Measurements from ENCODE around the gene ZNF839. TPM values are rescaled to one million over a fixed set of nuclear protein-coding genes. Genes with fewer than 3 reads are reported as not detected.
A peak's percentile ranks its signal among the peaks of the same experiment; 100 is the strongest.

ZNF839 gene
- total RNA-seq, 1 experiment from 2014 or later, result 10.8 TPM

DNA sequence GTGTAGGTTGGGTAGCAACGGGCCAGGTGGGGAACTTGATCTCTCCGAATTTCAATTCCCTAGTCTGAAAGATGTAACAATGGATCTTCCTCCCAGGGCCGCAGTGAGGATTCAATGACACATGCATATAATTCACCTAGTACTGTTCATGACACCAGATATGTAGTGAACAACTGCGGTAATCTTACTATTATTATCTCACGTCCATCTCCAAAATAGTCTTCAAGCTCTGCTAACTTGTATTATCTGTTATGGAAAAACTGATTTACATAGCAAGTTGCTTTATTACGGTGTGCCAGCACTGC, 41.0 kb upstream of the ZNF839 start:
- TF ChIP-seq, protein P1, sequence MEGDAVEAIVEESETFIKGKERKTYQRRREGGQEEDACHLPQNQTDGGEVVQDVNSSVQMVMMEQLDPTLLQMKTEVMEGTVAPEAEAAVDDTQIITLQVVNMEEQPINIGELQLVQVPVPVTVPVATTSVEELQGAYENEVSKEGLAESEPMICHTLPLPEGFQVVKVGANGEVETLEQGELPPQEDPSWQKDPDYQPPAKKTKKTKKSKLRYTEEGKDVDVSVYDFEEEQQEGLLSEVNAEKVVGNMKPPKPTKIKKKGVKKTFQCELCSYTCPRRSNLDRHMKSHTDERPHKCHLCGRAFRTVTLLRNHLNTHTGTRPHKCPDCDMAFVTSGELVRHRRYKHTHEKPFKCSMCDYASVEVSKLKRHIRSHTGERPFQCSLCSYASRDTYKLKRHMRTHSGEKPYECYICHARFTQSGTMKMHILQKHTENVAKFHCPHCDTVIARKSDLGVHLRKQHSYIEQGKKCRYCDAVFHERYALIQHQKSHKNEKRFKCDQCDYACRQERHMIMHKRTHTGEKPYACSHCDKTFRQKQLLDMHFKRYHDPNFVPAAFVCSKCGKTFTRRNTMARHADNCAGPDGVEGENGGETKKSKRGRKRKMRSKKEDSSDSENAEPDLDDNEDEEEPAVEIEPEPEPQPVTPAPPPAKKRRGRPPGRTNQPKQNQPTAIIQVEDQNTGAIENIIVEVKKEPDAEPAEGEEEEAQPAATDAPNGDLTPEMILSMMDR (IDR thresholded peaks at IDR 0.05), result no peak
- TF ChIP-seq POLR2AphosphoS5 (IDR thresholded peaks at IDR 0.05; ENCODE audit: low read depth, low read length), result no peak
- TF ChIP-seq, protein P2, sequence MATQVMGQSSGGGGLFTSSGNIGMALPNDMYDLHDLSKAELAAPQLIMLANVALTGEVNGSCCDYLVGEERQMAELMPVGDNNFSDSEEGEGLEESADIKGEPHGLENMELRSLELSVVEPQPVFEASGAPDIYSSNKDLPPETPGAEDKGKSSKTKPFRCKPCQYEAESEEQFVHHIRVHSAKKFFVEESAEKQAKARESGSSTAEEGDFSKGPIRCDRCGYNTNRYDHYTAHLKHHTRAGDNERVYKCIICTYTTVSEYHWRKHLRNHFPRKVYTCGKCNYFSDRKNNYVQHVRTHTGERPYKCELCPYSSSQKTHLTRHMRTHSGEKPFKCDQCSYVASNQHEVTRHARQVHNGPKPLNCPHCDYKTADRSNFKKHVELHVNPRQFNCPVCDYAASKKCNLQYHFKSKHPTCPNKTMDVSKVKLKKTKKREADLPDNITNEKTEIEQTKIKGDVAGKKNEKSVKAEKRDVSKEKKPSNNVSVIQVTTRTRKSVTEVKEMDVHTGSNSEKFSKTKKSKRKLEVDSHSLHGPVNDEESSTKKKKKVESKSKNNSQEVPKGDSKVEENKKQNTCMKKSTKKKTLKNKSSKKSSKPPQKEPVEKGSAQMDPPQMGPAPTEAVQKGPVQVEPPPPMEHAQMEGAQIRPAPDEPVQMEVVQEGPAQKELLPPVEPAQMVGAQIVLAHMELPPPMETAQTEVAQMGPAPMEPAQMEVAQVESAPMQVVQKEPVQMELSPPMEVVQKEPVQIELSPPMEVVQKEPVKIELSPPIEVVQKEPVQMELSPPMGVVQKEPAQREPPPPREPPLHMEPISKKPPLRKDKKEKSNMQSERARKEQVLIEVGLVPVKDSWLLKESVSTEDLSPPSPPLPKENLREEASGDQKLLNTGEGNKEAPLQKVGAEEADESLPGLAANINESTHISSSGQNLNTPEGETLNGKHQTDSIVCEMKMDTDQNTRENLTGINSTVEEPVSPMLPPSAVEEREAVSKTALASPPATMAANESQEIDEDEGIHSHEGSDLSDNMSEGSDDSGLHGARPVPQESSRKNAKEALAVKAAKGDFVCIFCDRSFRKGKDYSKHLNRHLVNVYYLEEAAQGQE (IDR thresholded peaks at IDR 0.05; ENCODE audit: insufficient read depth in 1 of 2, low read depth in 2 of 2, low read length in 1 of 2), result no peak
- TF ChIP-seq TCF7L2 (IDR thresholded peaks at IDR 0.05; ENCODE audit: low read depth, low read length), result no peak
- no peak for TF ChIP-seq SIN3A (IDR thresholded peaks at IDR 0.05; ENCODE audit: borderline replicate concordance, insufficient read depth, low read depth, low read length)
- in situ Hi-C loops (cut with HindIII; ENCODE audit: low pct_unique_long_range_greater_than_20kb, low sequenced_read_pairs) (no loop called here), intact Hi-C loops (cut with micrococcal nuclease; ENCODE audit: unreplicated experiment) (no loop called here)
- Histone ChIP-seq H3K27me3 (ENCODE audit: control insufficient read depth, insufficient read depth, low read length) (no peaks in the 10 kb centered on the region), H3K9me3 (ENCODE audit: control insufficient read depth, insufficient read depth, low read depth, low read length) (no peaks in the 10 kb centered on the region), H3K36me3 (ENCODE audit: control insufficient read depth, insufficient read depth, low read length) (no peaks in the 10 kb centered on the region), H3K4me3 (ENCODE audit: low read depth in 2 of 2, low read length in 2 of 2) (no peak overlapping the region), H3K27ac (ENCODE audit: low read length) (peak overlapping the region; percentile 81), H3K4me1 (ENCODE audit: control insufficient read depth, insufficient read depth, low read length) (peaks cover 19% of the 10 kb centered on the region)
- BruUV-seq (replicated peaks), result no TSS peak
- DNase-seq (ENCODE audit: low read depth, low spot score), result no peak
- CTCF ChIA-PET, result no interaction called here
- POLR2A ChIA-PET, result no interaction called here
- no peak for ATAC-seq

DNA sequence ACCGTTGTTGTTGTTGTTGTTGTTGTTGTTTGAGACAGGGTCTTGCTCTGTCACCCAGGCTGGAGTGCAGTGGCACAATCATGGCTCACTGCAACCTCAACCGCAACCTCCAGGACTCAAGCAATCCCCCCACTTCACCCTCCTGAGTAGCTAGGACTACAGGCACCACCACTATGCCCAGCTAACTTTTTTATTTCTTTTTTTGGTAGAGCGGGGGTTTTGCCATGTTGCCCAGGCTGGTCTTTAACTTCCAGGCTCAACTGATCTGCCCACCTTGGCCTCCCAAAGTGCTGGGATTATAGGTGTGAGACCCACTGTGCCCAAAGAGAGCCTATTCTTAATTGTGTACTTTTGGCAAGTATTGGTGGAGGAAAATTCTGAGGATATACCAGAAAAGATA, 40.3 kb upstream of the ZNF839 start:
- BruUV-seq (replicated peaks), result no TSS peak
- no peaks in the 10 kb centered on the region for H3K9me3 ChIP-seq (ENCODE audit: control insufficient read depth, insufficient read depth, low read depth, low read length)
- DNase-seq (ENCODE audit: low read depth, low spot score) (no peak), ATAC-seq (peak; percentile 27)
- ChIA-PET CTCF (no interaction called here), POLR2A (no interaction called here)
- H3K36me3 ChIP-seq (ENCODE audit: control insufficient read depth, insufficient read depth, low read length), result no peaks in the 10 kb centered on the region
- TF ChIP-seq SIN3A (IDR thresholded peaks at IDR 0.05; ENCODE audit: borderline replicate concordance, insufficient read depth, low read depth, low read length) (no peak), TCF7L2 (IDR thresholded peaks at IDR 0.05; ENCODE audit: low read depth, low read length) (no peak), POLR2AphosphoS5 (IDR thresholded peaks at IDR 0.05; ENCODE audit: low read depth, low read length) (no peak)
- TF ChIP-seq, protein P2 (IDR thresholded peaks at IDR 0.05; ENCODE audit: insufficient read depth in 1 of 2, low read depth in 2 of 2, low read length in 1 of 2), result no peak
- TF ChIP-seq, protein P1 (IDR thresholded peaks at IDR 0.05), result no peak
- no peaks in the 10 kb centered on the region for H3K27me3 ChIP-seq (ENCODE audit: control insufficient read depth, insufficient read depth, low read length)
- intact Hi-C loops (cut with micrococcal nuclease; ENCODE audit: unreplicated experiment), result no loop called here
- peak overlapping the region; percentile 81 for H3K27ac ChIP-seq (ENCODE audit: low read length)
- peaks cover 19% of the 10 kb centered on the region for H3K4me1 ChIP-seq (ENCODE audit: control insufficient read depth, insufficient read depth, low read length)
- no peak overlapping the region for H3K4me3 ChIP-seq (ENCODE audit: low read depth in 2 of 2, low read length in 2 of 2)
- in situ Hi-C loops (cut with HindIII; ENCODE audit: low pct_unique_long_range_greater_than_20kb, low sequenced_read_pairs), result no loop called here

Measured in Panc1 (cell line).